ENCODE measurements around the gene HCST. TPM values are rescaled to one million over a fixed set of nuclear protein-coding genes. Genes with fewer than 3 reads are reported as not detected.

The HCST gene
- total RNA-seq, 1 donor from 2014 or later, result 2.3 TPM

DNA sequence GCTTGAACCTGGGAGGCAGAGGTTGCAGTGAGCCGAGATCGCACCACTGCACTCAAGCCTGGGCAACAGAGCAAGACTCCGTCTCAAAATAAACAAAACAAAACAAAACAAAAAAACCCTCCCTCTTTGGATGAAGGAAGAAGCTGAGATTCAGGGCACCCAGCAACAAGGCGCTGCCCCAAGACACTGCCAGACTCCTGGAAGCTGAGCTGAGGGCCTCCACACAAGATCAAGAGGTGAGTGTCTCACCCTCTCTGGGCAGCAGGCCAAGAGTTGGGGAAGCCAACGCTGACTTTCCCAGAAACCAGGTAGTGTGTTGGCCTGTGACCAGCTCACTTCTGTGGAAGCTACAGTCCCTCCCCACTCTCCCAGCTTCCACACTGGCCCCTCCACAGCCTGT lies 9.5 kb downstream of the HCST start:
- intact Hi-C loops (cut with micrococcal nuclease), result no loop called here
- Histone ChIP-seq H3K27me3 (ENCODE audit: low read depth) (peaks cover 51% of the 10 kb centered on the region), H3K4me3 (no peak overlapping the region), H3K36me3 (no peaks in the 10 kb centered on the region), H3K9me3 (replicated peaks) (no peaks in the 10 kb centered on the region), H3K27ac (replicated peaks) (no peak overlapping the region), H3K4me1 (no peaks in the 10 kb centered on the region)
- no peak for DNase-seq
- TF ChIP-seq, protein P1, sequence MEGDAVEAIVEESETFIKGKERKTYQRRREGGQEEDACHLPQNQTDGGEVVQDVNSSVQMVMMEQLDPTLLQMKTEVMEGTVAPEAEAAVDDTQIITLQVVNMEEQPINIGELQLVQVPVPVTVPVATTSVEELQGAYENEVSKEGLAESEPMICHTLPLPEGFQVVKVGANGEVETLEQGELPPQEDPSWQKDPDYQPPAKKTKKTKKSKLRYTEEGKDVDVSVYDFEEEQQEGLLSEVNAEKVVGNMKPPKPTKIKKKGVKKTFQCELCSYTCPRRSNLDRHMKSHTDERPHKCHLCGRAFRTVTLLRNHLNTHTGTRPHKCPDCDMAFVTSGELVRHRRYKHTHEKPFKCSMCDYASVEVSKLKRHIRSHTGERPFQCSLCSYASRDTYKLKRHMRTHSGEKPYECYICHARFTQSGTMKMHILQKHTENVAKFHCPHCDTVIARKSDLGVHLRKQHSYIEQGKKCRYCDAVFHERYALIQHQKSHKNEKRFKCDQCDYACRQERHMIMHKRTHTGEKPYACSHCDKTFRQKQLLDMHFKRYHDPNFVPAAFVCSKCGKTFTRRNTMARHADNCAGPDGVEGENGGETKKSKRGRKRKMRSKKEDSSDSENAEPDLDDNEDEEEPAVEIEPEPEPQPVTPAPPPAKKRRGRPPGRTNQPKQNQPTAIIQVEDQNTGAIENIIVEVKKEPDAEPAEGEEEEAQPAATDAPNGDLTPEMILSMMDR (IDR thresholded peaks at IDR 0.05; ENCODE audit: borderline replicate concordance), result no peak

DNA sequence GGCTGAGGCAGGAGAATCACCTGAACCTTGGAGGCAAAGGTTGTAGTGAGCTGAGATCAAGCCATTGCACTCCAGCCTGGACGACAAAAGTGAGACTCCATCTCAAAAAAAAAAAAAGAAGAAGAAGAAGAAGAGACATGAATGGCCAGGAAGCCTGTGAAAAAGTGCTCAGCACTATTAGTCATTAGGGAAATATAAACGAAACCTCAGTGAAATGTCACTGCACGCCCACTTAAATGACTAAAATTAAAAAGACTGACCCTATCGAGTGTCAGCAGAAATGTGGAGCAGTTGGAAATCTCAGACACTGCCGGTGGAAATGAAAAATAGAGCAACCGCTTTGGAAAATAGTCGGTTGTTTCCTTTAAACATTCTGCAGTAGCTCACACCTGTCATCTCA lies 11.3 kb downstream of the HCST start:
- TF ChIP-seq, protein P1 (IDR thresholded peaks at IDR 0.05; ENCODE audit: borderline replicate concordance), result no peak
- Histone ChIP-seq H3K27ac (replicated peaks) (no peak overlapping the region), H3K4me3 (no peak overlapping the region), H3K27me3 (ENCODE audit: low read depth) (peaks cover 51% of the 10 kb centered on the region), H3K9me3 (replicated peaks) (no peaks in the 10 kb centered on the region), H3K4me1 (no peaks in the 10 kb centered on the region), H3K36me3 (no peaks in the 10 kb centered on the region)
- intact Hi-C loops (cut with micrococcal nuclease), result no loop called here
- no peak for DNase-seq

DNA sequence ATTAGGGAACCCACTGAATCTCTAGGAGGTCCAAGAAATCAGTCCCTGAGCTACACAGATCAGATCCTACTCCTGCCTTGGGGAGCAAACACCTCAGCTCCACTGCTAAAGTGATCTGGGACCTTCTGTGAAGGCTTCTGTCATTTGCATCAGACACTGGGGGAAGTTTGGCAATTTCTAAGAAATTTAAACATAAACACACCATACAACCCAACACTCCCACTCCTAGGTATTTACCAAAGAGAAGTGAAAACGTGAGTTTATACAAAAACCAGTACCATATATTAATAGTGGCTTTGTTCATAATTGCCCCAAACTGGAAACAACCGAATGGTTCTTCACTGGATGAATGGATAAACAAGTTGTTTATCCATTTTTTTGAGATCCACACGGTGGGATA lies 13.1 kb downstream of the HCST start:
- Histone ChIP-seq H3K27ac (replicated peaks) (no peak overlapping the region), H3K4me3 (no peak overlapping the region), H3K4me1 (no peaks in the 10 kb centered on the region), H3K36me3 (no peaks in the 10 kb centered on the region), H3K9me3 (replicated peaks) (no peaks in the 10 kb centered on the region), H3K27me3 (ENCODE audit: low read depth) (peaks cover 49% of the 10 kb centered on the region)
- DNase-seq, result no peak
- intact Hi-C loops (cut with micrococcal nuclease), result no loop called here
- TF ChIP-seq, protein P1 (IDR thresholded peaks at IDR 0.05; ENCODE audit: borderline replicate concordance), result no peak

DNA sequence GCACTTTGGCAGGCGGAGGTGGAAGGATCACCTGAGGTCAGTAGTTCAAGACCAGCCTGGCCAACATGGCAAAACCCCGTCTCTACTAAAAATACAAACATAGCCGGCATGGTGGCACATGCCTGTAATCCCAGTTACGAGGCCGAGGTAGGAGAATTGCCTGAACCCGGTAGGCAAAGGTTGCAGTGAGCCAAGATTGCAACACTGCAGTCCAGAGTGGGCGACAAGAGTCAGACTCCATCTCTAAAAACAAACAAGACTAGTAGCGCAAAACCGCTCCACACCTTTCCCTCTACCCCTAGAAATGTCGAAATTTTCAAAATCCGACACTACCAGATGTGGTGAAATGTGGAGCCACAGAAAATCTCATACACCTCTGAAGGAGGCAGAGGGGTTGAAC lies 17.0 kb downstream of the HCST start:
- peaks cover 44% of the 10 kb centered on the region for H3K27me3 ChIP-seq (ENCODE audit: low read depth)
- no peak overlapping the region for H3K27ac ChIP-seq (replicated peaks)
- no peaks in the 10 kb centered on the region for H3K4me1 ChIP-seq
- no peaks in the 10 kb centered on the region for H3K36me3 ChIP-seq
- intact Hi-C loops (cut with micrococcal nuclease), result no loop called here
- TF ChIP-seq, protein P1 (IDR thresholded peaks at IDR 0.05; ENCODE audit: borderline replicate concordance), result no peak
- no peak for DNase-seq
- no peaks in the 10 kb centered on the region for H3K9me3 ChIP-seq (replicated peaks)
- H3K4me3 ChIP-seq, result no peak overlapping the region

DNA sequence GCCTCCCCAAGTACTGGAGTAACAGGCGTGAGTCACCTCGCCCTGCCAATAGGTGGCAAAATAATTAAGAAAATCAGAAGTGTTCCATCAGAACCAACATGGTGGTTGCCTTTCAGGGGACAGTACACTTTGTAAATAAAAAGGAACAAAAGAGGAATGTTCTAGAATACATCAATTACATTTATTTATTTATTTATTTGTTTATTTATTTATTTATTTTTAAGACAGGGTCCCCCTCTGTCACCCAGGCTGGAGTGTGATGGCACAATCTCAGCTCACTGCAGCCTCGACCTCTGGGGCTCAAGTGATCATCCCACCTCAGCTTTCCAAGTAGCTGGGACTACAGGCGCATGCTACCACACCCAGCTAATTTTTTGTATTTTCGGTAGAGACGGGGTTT lies 18.7 kb downstream of the HCST start:
- Histone ChIP-seq H3K4me1 (no peaks in the 10 kb centered on the region), H3K27me3 (ENCODE audit: low read depth) (peaks cover 47% of the 10 kb centered on the region), H3K27ac (replicated peaks) (no peak overlapping the region), H3K9me3 (replicated peaks) (peaks cover 6% of the 10 kb centered on the region), H3K4me3 (no peak overlapping the region), H3K36me3 (no peaks in the 10 kb centered on the region)
- no peak for DNase-seq
- TF ChIP-seq, protein P1 (IDR thresholded peaks at IDR 0.05; ENCODE audit: borderline replicate concordance), result no peak
- intact Hi-C loops (cut with micrococcal nuclease), result no loop called here

DNA sequence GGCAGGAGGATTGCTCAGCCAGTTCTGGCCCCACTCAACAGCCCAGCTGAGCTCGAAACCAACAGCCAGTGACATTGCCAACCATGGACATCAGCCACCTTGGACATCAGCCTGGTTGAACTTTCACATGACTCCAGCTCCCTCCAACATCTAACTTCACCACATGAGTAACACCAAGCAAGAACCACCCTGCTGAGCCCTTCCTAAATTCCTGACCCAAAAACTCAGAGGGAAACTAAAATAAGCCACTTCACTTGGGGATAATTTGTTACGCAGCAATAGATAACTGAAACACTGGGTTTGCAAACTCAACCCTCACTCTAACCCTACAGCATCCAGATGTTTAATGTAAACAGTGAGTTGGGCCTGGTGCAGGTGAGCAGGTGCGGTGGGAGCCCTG lies 23.2 kb downstream of the HCST start:
- no peak overlapping the region for H3K27ac ChIP-seq (replicated peaks)
- TF ChIP-seq, protein P1 (IDR thresholded peaks at IDR 0.05; ENCODE audit: borderline replicate concordance), result no peak
- H3K4me1 ChIP-seq, result no peaks in the 10 kb centered on the region
- no peaks in the 10 kb centered on the region for H3K36me3 ChIP-seq
- no peak overlapping the region for H3K4me3 ChIP-seq
- peaks cover 6% of the 10 kb centered on the region for H3K9me3 ChIP-seq (replicated peaks)
- intact Hi-C loops (cut with micrococcal nuclease), result no loop called here
- peaks cover 41% of the 10 kb centered on the region for H3K27me3 ChIP-seq (ENCODE audit: low read depth)
- no peak for DNase-seq
